SK-N-SH (cell line): Measurements from ENCODE around the gene CYYR1. TPM values are rescaled to one million over a fixed set of nuclear protein-coding genes. Genes with fewer than 3 reads are reported as not detected.

Experiments
- CTCF ChIA-PET: fragments of 300-600, 350-600 bp; formaldehyde crosslinking; extraction: SDS; loops from one replicate; lab custom pipeline; 2021; lab: Yijun Ruan, JAX
- POLR2A ChIA-PET: fragments of 350-600 bp; sonication (Branson Sonifier 250); formaldehyde crosslinking; extraction: SDS; loops from one replicate; lab custom pipeline; 2020; ENCODE audit warnings: antibody characterized with exemption, inconsistent platforms; lab: Yijun Ruan, JAX
- DNase-seq: peaks from one replicate; pipeline ENCODE4 v3.0.0; 2012
- H2AFZ ChIP-seq: fragments of 200-600 bp; sonication (generic); 2 replicates; pipeline ENCODE4 v1.8.1; 2016; ENCODE audit warnings: antibody characterized with exemption, mild to moderate bottlenecking, low read depth
- H3F3A ChIP-seq: fragments of 200-600 bp; sonication (generic); replicated peaks from 2 replicates; pipeline ENCODE3; 2016; ENCODE audit warnings: antibody characterized with exemption, mild to moderate bottlenecking; ENCODE audit not compliant: insufficient read depth
- H3K27ac ChIP-seq, 2 experiments: fragments of 200-500 bp in 1 of 2; fragments of 200-600 bp in 1 of 2; sonication (Bioruptor generic) in 1 of 2; sonication (generic), shearing (Covaris generic) in 1 of 2; 2 replicates each; pipeline versions ENCODE4 v1.5.1 to v1.6.1; 2014 to 2016; ENCODE audit warnings: low read depth in 2 of 2, inconsistent platforms in 1 of 2, low read length in 1 of 2, mild to moderate bottlenecking in 1 of 2, mixed read lengths in 1 of 2
- H3K27me3 ChIP-seq: fragments of 200-600 bp; sonication (generic), shearing (Covaris generic); 2 replicates; pipeline ENCODE4 v1.6.1; 2016; ENCODE audit warnings: mixed run types; ENCODE audit not compliant: insufficient read depth
- H3K36me3 ChIP-seq, 2 experiments: fragments of 200-500 bp in 1 of 2; fragments of 200-600 bp in 1 of 2; sonication (Bioruptor generic) in 1 of 2; sonication (generic) in 1 of 2; replicated peaks in 1 of 2; 2 replicates each; pipeline versions ENCODE3 to v1.5.1; 2014 to 2016; ENCODE audit warnings: low read length in 1 of 2, mild to moderate bottlenecking in 1 of 2; ENCODE audit not compliant: insufficient read depth in 2 of 2, control insufficient read depth in 1 of 2
- H3K4me1 ChIP-seq, 2 experiments: fragments of 200-500 bp in 1 of 2; fragments of 200-600 bp in 1 of 2; sonication (Bioruptor generic) in 1 of 2; sonication (generic), shearing (Covaris generic) in 1 of 2; 2 replicates each; pipeline versions ENCODE4 v1.5.1 to v1.6.1; 2014 to 2016; ENCODE audit warnings: low read depth in 1 of 2, low read length in 1 of 2, mixed run types in 1 of 2; ENCODE audit not compliant: insufficient read depth in 2 of 2, control insufficient read depth in 1 of 2
- H3K4me2 ChIP-seq: fragments of 200-600 bp; sonication (generic), shearing (Covaris generic); 2 replicates; pipeline ENCODE4 v1.6.1; 2017; ENCODE audit warnings: mixed run types
- H3K4me3 ChIP-seq, 2 experiments: fragments of 200-500 bp in 1 of 2; fragments of 200-600 bp in 1 of 2; sonication (Bioruptor generic) in 1 of 2; sonication (generic), shearing (Covaris generic) in 1 of 2; 2 replicates each; pipeline versions ENCODE4 v1.5.1 to v1.8.1; 2014 to 2016; ENCODE audit warnings: low read depth in 2 of 2, inconsistent platforms in 1 of 2, low read length in 1 of 2, mild to moderate bottlenecking in 1 of 2, mixed read lengths in 1 of 2, moderate library complexity in 1 of 2
- H3K79me2 ChIP-seq: fragments of 200-600 bp; sonication (generic); 2 replicates; pipeline ENCODE4 v1.8.1; 2017; ENCODE audit warnings: mild to moderate bottlenecking; ENCODE audit not compliant: insufficient read depth
- H3K9ac ChIP-seq: fragments of 200-600 bp; sonication (generic); 2 replicates; pipeline ENCODE4 v1.6.1; 2017; ENCODE audit warnings: mixed run types
- H3K9me2 ChIP-seq: fragments of 200-600 bp; sonication (generic); 2 replicates; pipeline ENCODE4 v1.6.1; 2017; ENCODE audit warnings: mixed run types
- H3K9me3 ChIP-seq: fragments of 200-600 bp; sonication (generic); 2 replicates; pipeline ENCODE4 v1.6.1; 2017; ENCODE audit warnings: mixed run types, mild to moderate bottlenecking, moderate library complexity
- H4K20me1 ChIP-seq: fragments of 200-600 bp; sonication (generic); 2 replicates; pipeline ENCODE4 v1.6.1; 2017; ENCODE audit warnings: mild to moderate bottlenecking, mixed run types; ENCODE audit not compliant: insufficient read depth
- CHD2 ChIP-seq: fragments of 150-350 bp; IDR thresholded peaks from 2 replicates; pipeline ENCODE4 v1.6.1; 2018; ENCODE audit warnings: low read length; ENCODE audit not compliant: partially characterized antibody
- CTCF ChIP-seq: fragments of 200-600 bp; sonication (generic); IDR thresholded peaks from 2 replicates; pipeline ENCODE4 v1.6.1; 2017; ENCODE audit warnings: antibody characterized with exemption, mild to moderate bottlenecking, moderate library complexity
- ELF1 ChIP-seq: IDR thresholded peaks from 2 replicates; pipeline ENCODE4 v1.4.0; 2012
- GABPA ChIP-seq: IDR thresholded peaks from 2 replicates; pipeline ENCODE4 v1.4.0; 2012; ENCODE audit warnings: low read depth, mild to moderate bottlenecking
- NFIC ChIP-seq: IDR thresholded peaks from 2 replicates; pipeline ENCODE4 v1.4.0; 2012; ENCODE audit warnings: borderline replicate concordance
- PBX3 ChIP-seq: IDR thresholded peaks from 2 replicates; pipeline ENCODE4; 2012
- RCOR1 ChIP-seq: fragments of 150-350 bp; IDR thresholded peaks from 2 replicates; pipeline ENCODE4 v1.6.1; 2017; ENCODE audit warnings: antibody characterized with exemption, low read length
- TAF1 ChIP-seq: IDR thresholded peaks from 2 replicates; pipeline ENCODE4 v1.6.1; 2012; ENCODE audit warnings: low read depth, mild to moderate bottlenecking, low read length, moderate library complexity, borderline replicate concordance
- TCF12 ChIP-seq: IDR thresholded peaks from 2 replicates; pipeline ENCODE4 v1.4.0; 2012
- TEAD4 ChIP-seq: IDR thresholded peaks from 2 replicates; pipeline ENCODE4 v1.4.0; 2012; ENCODE audit warnings: mild to moderate bottlenecking, borderline replicate concordance; ENCODE audit not compliant: insufficient read depth
- USF1 ChIP-seq: IDR thresholded peaks from 2 replicates; pipeline ENCODE4 v1.4.0; 2012; ENCODE audit warnings: low read depth, borderline replicate concordance
- ZBTB33 ChIP-seq: IDR thresholded peaks from 2 replicates; pipeline ENCODE4 v1.4.0; 2012; ENCODE audit warnings: low read depth, borderline replicate concordance
- WGBS: methylation state at CpG from one replicate; pipeline ENCODE4 v1.1.6; 2017; ENCODE audit warnings: low lambda C conversion rate; 5-methylcytosine and 5-hydroxymethylcytosine counted together
- polyA plus RNA-seq, 3 experiments: library from polyadenylated mRNA; depleted of rRNA; stranded (reverse); fragments of >200 nt; gene quantifications; 2 replicates each; pipeline ENCODE4 v1.2.3, GENCODE V29; 2012
- TF ChIP-seq, protein P1 (sequence below): fragments of 150-350 bp; IDR thresholded peaks from 2 replicates; pipeline ENCODE4 v1.6.1; 2017; ENCODE audit warnings: antibody characterized with exemption, low read length, low read depth, borderline replicate concordance
- TF ChIP-seq, protein P2 (sequence below): IDR thresholded peaks from 2 replicates; pipeline ENCODE4 v1.4.0; 2012; ENCODE audit warnings: low read depth

CYYR1 gene
- polyA plus RNA-seq, 1 of the 3 experiments (the other 2 are of a cell fraction) = not detected

GRCh38 chr21:26503414-26503813 is 69.7 kb downstream of the CYYR1 start:
- Histone ChIP-seq H3K9ac (no peak overlapping the region), H2AFZ (no peak overlapping the region), H3K9me2 (no peaks in the 10 kb centered on the region), H3K9me3 (no peaks in the 10 kb centered on the region), H3K27ac (no peak overlapping the region), H3K79me2 (no peaks in the 10 kb centered on the region), H3K36me3 (no peaks in the 10 kb centered on the region), H3K4me3 (no peak overlapping the region), H4K20me1 (no peaks in the 10 kb centered on the region), H3K4me2 (no peak overlapping the region), H3K4me1 (peaks cover 0 to 5% of the 10 kb centered on the region in 2 experiments; a peak in 2 of 4 replicates), H3F3A (no peaks in the 10 kb centered on the region), H3K27me3 (no peaks in the 10 kb centered on the region)
- POLR2A ChIA-PET = no interaction called here
- WGBS = 12% methylated on average over 2 of the region's 2 CpGs
- CTCF ChIA-PET = no interaction called here
- DNase-seq = no peak
- TF ChIP-seq TCF12 (no peak), USF1 (no peak), TEAD4 (no peak), ELF1 (no peak), TAF1 (no peak)

DNA sequence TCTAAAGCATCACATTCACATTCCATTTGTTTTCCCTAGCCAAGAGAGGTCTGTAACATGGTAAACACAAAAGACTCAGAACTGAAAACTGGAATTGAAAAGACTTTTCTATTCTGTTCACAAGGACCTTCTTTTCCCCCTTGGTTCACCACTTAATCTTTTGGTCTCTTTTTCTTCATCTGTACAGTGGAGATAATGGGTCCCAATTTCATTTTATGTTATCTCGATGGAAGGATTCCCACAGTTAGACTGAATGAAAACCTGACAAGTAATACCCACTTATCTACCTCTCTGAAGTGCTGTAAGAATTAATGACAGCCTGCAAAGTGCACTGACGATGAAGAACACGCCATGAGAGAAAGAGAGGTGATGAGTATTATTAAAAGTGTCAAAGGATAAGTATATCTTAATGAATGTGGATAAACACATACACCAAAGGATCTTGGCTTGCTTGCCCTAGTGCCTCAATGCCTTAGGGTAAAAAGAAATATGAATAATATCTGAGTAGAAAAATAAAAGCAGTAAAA is 71.5 kb downstream of the CYYR1 start:
- Histone ChIP-seq H3K4me3 (no peak overlapping the region), H3K9me2 (no peaks in the 10 kb centered on the region), H3K36me3 (no peaks in the 10 kb centered on the region), H3K4me2 (no peak overlapping the region), H3K9ac (no peak overlapping the region), H3F3A (no peaks in the 10 kb centered on the region), H3K4me1 (peaks cover 0 to 5% of the 10 kb centered on the region in 2 experiments; a peak in 2 of 4 replicates), H4K20me1 (no peaks in the 10 kb centered on the region), H3K27ac (no peak overlapping the region), H3K79me2 (no peaks in the 10 kb centered on the region), H2AFZ (no peak overlapping the region), H3K27me3 (no peaks in the 10 kb centered on the region), H3K9me3 (no peaks in the 10 kb centered on the region)
- WGBS = 23% methylated on average over 3 of the region's 3 CpGs
- no peak for DNase-seq
- TF ChIP-seq GABPA (no peak), ZBTB33 (no peak), CHD2 (no peak), RCOR1 (no peak), PBX3 (no peak), CTCF (no peak), NFIC (no peak), USF1 (no peak)
- TF ChIP-seq, protein P1, sequence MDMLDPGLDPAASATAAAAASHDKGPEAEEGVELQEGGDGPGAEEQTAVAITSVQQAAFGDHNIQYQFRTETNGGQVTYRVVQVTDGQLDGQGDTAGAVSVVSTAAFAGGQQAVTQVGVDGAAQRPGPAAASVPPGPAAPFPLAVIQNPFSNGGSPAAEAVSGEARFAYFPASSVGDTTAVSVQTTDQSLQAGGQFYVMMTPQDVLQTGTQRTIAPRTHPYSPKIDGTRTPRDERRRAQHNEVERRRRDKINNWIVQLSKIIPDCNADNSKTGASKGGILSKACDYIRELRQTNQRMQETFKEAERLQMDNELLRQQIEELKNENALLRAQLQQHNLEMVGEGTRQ = no peak
- TF ChIP-seq, protein P2, sequence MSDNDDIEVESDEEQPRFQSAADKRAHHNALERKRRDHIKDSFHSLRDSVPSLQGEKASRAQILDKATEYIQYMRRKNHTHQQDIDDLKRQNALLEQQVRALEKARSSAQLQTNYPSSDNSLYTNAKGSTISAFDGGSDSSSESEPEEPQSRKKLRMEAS = no peak
- CTCF ChIA-PET = no interaction called here
- POLR2A ChIA-PET = no interaction called here
